Type B pancreatic cell (in vitro differentiated cells): ENCODE measurements around the gene RHEX. TPM values are rescaled to one million over a fixed set of nuclear protein-coding genes. Genes with fewer than 3 reads are reported as not detected.

ENCODE experiments used
- DNase-seq: peaks from one replicate; pipeline ENCODE4 v3.0.0; 2021; ENCODE audit warnings: mixed read lengths; ENCODE audit not compliant: unreplicated experiment; ENCODE audit errors: extremely low spot score
- H3K27ac Mint-ChIP-seq: 2 replicates; pipeline ENCODE4 v1.8.0; 2021; ENCODE audit warnings: mild to moderate bottlenecking, mixed read lengths
- H3K27me3 Mint-ChIP-seq: 2 replicates; pipeline ENCODE4 v1.8.0; 2021; ENCODE audit warnings: mixed read lengths
- H3K36me3 Mint-ChIP-seq: 2 replicates; pipeline ENCODE4 v1.8.0; 2021; ENCODE audit warnings: mixed read lengths
- H3K4me1 Mint-ChIP-seq: one replicate; pipeline ENCODE4 v1.8.0; 2021; ENCODE audit warnings: mixed read lengths; ENCODE audit not compliant: unreplicated experiment
- H3K4me3 Mint-ChIP-seq: 2 replicates; pipeline ENCODE4 v1.8.0; 2021; ENCODE audit warnings: mild to moderate bottlenecking, mixed read lengths
- H3K9me3 Mint-ChIP-seq: 2 replicates; pipeline ENCODE4 v1.8.0; 2021; ENCODE audit warnings: mixed read lengths
- CTCF ChIP-seq: fragments of 200-600 bp; sonication (generic); conservative IDR thresholded peaks from 2 replicates; pipeline ENCODE4 v1.5.0; 2021; ENCODE audit warnings: antibody characterized with exemption, mild to moderate bottlenecking
- total RNA-seq: library from RNA; stranded (reverse); gene quantifications from 2 replicates; pipeline ENCODE4 v1.2.1, GENCODE V29; 2021; ENCODE audit warnings: low replicate concordance

Gene RHEX
- total RNA-seq, 1 donor from 2014 or later, result not detected

GRCh38 chr1:206145771-206146290 is 92.9 kb downstream of the RHEX start:
- H3K4me1 Mint-ChIP-seq, result peaks cover 19% of the 10 kb centered on the region
- H3K36me3 Mint-ChIP-seq, result no peaks in the 10 kb centered on the region
- H3K9me3 Mint-ChIP-seq, result no peaks in the 10 kb centered on the region
- H3K4me3 Mint-ChIP-seq, result no peak overlapping the region
- peaks cover 5% of the 10 kb centered on the region for H3K27me3 Mint-ChIP-seq
- no peak overlapping the region for H3K27ac Mint-ChIP-seq
- no peak for TF ChIP-seq CTCF
- no peak for DNase-seq

Other genes with a start within 250 kb of the RHEX start
- 11.7 and 25.9 TPM in 2 replicates for gene SLC41A1, start 240.0 kb upstream of the RHEX start, total RNA-seq
- not detected in 2 replicates for gene PM20D1, start 203.0 kb upstream of the RHEX start, total RNA-seq
- 0.45 and 2.5 TPM in 2 replicates for gene SLC26A9, start 109.7 kb upstream of the RHEX start, total RNA-seq
- 0.26 and 0.82 TPM in 2 replicates for gene RAB7B, start 49.8 kb upstream of the RHEX start, total RNA-seq
- gene CTSE, start 29.3 kb upstream of the RHEX start, total RNA-seq, result 28.6 and 42.0 TPM in 2 replicates
- 0.87 and 1.0 TPM in 2 replicates for gene AVPR1B, start 64.2 kb downstream of the RHEX start, total RNA-seq
- gene FAM72A, start 149.7 kb downstream of the RHEX start, total RNA-seq, result 3.5 and 4.3 TPM in 2 replicates
- 58.6 and 87.5 TPM in 2 replicates for gene SRGAP2, start 150.4 kb downstream of the RHEX start, total RNA-seq